HEK293 (cell line): Measurements from ENCODE around the gene EHMT1.

Experiments used
- CTCF ChIA-PET: fragments of 350-600 bp; formaldehyde crosslinking; extraction: SDS; loops from one replicate; lab custom pipeline; 2021; ENCODE audit warnings: antibody characterized with exemption; lab: Yijun Ruan, JAX
- POLR2A ChIA-PET: fragments of 300-600 bp; formaldehyde crosslinking; extraction: SDS; loops from one replicate; lab custom pipeline; 2020; ENCODE audit warnings: antibody characterized with exemption, inconsistent platforms; lab: Yijun Ruan, JAX
- H3K27ac ChIP-seq: fragments of 200-500 bp; sonication (Bioruptor generic); 2 replicates; pipeline ENCODE4 v1.5.1; 2014; ENCODE audit warnings: low read depth, low read length, control low read depth, inconsistent platforms; ENCODE audit errors: extremely low read depth
- H3K36me3 ChIP-seq, 2 experiments: fragments of 200-500 bp in 1 of 2; sonication (Bioruptor generic) in 1 of 2; 1 replicate in 1 of 2; 2 replicates in 1 of 2; pipeline ENCODE4 v1.5.1; 2014 to 2017; ENCODE audit warnings: inconsistent platforms in 2 of 2, low read length in 2 of 2; ENCODE audit not compliant: control insufficient read depth in 2 of 2, insufficient read depth in 1 of 2
- H3K4me1 ChIP-seq: fragments of 200-500 bp; sonication (Bioruptor generic); 2 replicates; pipeline ENCODE4 v1.5.1; 2014; ENCODE audit warnings: mild to moderate bottlenecking, low read length, inconsistent platforms; ENCODE audit not compliant: control insufficient read depth, insufficient read depth
- H3K4me3 ChIP-seq: 2 replicates; pipeline ENCODE4 v1.5.1; 2011; ENCODE audit warnings: low read depth, mild to moderate bottlenecking, control low read depth, low read length, moderate library complexity
- H3K9me3 ChIP-seq: fragments of 200-500 bp; sonication (Bioruptor generic); 2 replicates; pipeline ENCODE4 v1.5.1; 2014; ENCODE audit warnings: low read depth, low read length, inconsistent platforms; ENCODE audit not compliant: control insufficient read depth, insufficient read depth
- GLIS1 ChIP-seq: fragments of 450-650 bp; formaldehyde crosslinking; IDR thresholded peaks from 2 replicates; pipeline ENCODE4 v1.5.1; 2016; ENCODE audit warnings: missing biosample characterization, missing genetic modification characterization
- GLIS2 ChIP-seq: fragments of 450-650 bp; formaldehyde crosslinking; IDR thresholded peaks from 2 replicates; pipeline ENCODE4 v1.5.1; 2016; ENCODE audit warnings: missing biosample characterization, missing genetic modification characterization
- OVOL3 ChIP-seq: fragments of 450-650 bp; formaldehyde crosslinking; IDR thresholded peaks from 2 replicates; pipeline ENCODE4 v1.5.1; 2016; ENCODE audit warnings: missing biosample characterization, missing genetic modification characterization
- REST ChIP-seq: fragments of 450-650 bp; formaldehyde crosslinking; IDR thresholded peaks from 2 replicates; pipeline ENCODE4 v1.5.1; 2016; ENCODE audit warnings: missing biosample characterization, missing genetic modification characterization
- TRIM28 ChIP-seq: IDR thresholded peaks from 2 replicates; pipeline ENCODE4 v1.6.1; 2011; ENCODE audit warnings: low read length, control low read depth, borderline replicate concordance
- ZBTB44 ChIP-seq: fragments of 450-650 bp; IDR thresholded peaks from 2 replicates; pipeline ENCODE4 v1.5.1; 2018; ENCODE audit warnings: missing biosample characterization, mild to moderate bottlenecking, missing genetic modification characterization
- ZFP41 ChIP-seq: fragments of 450-650 bp; formaldehyde crosslinking; IDR thresholded peaks from 2 replicates; pipeline ENCODE4 v1.5.1; 2016; ENCODE audit warnings: missing biosample characterization, missing genetic modification characterization, borderline replicate concordance
- ZNF146 ChIP-seq: fragments of 450-650 bp; formaldehyde crosslinking; IDR thresholded peaks from 2 replicates; pipeline ENCODE4 v1.5.1; 2016; ENCODE audit warnings: missing biosample characterization, missing genetic modification characterization
- ZNF214 ChIP-seq: fragments of 450-650 bp; formaldehyde crosslinking; IDR thresholded peaks from 2 replicates; pipeline ENCODE4 v1.5.1; 2017; ENCODE audit warnings: missing biosample characterization, mild to moderate bottlenecking, missing genetic modification characterization, borderline replicate concordance
- ZNF266 ChIP-seq: fragments of 450-650 bp; formaldehyde crosslinking; IDR thresholded peaks from 2 replicates; pipeline ENCODE4 v1.5.1; 2016; ENCODE audit warnings: missing biosample characterization, missing genetic modification characterization, low read depth
- ZNF324 ChIP-seq: fragments of 450-650 bp; formaldehyde crosslinking; IDR thresholded peaks from 2 replicates; pipeline ENCODE4 v1.5.1; 2016; ENCODE audit warnings: missing biosample characterization, missing genetic modification characterization
- ZNF623 ChIP-seq: fragments of 450-650 bp; formaldehyde crosslinking; IDR thresholded peaks from 2 replicates; pipeline ENCODE4 v1.5.1; 2016; ENCODE audit warnings: missing biosample characterization, missing genetic modification characterization
- ZNF670 ChIP-seq: fragments of 450-650 bp; formaldehyde crosslinking; IDR thresholded peaks from 2 replicates; pipeline ENCODE4 v1.5.1; 2016; ENCODE audit warnings: missing biosample characterization, missing genetic modification characterization, low read depth

EHMT1 gene

GRCh38 chr9:137827908-137828526 lies 209.2 kb downstream of the EHMT1 start:
- no peak overlapping the region for H3K4me3 ChIP-seq
- H3K36me3 ChIP-seq: peaks cover 4 to 52% of the 10 kb centered on the region in 2 experiments; a peak in 2 of 3 replicates
- no peak overlapping the region for H3K27ac ChIP-seq
- H3K9me3 ChIP-seq: no peaks in the 10 kb centered on the region
- CTCF ChIA-PET: interaction anchor here (0.7 kb wide), 1 partner anchor 243 kb away, joined by 3 read pairs; no protein-coding TSS in a partner anchor
- no peak for TF ChIP-seq ZBTB44 (tag by site-specific recombination)
- no peak for TF ChIP-seq ZNF670 (tag by site-specific recombination)
- no peak for TF ChIP-seq OVOL3 (tag by site-specific recombination)
- TF ChIP-seq ZNF146: no peak
- no peaks in the 10 kb centered on the region for H3K4me1 ChIP-seq
- POLR2A ChIA-PET: no interaction called here

- ChIA-PET POLR2A (no interaction called here), CTCF (interaction anchor here (0.7 kb wide), 1 partner anchor 244 kb away, joined by 3 read pairs; no protein-coding TSS in a partner anchor)
- peaks cover 4 to 58% of the 10 kb centered on the region in 2 experiments; a peak in 2 of 3 replicates for H3K36me3 ChIP-seq
- no peaks in the 10 kb centered on the region for H3K4me1 ChIP-seq
- H3K27ac ChIP-seq: no peak overlapping the region
- H3K4me3 ChIP-seq: no peak overlapping the region
- no peaks in the 10 kb centered on the region for H3K9me3 ChIP-seq
- TF ChIP-seq REST (tag by site-specific recombination) (peak; percentile 97), ZNF324 (tag by site-specific recombination) (no peak), GLIS1 (tag by site-specific recombination) (peak; percentile 9; the same call in 1 of the 2 replicates), GLIS2 (tag by site-specific recombination) (peak; percentile 35), TRIM28 (no peak)
- TF ChIP-seq, all 188 proteins: peak for 3
These were observed 209.9 kb downstream of the EHMT1 start for GRCh38 chr9:137828527-137829259.

- TF ChIP-seq ZFP41 (no peak), ZNF623 (tag by site-specific recombination) (no peak), ZNF214 (tag by site-specific recombination) (no peak), ZNF266 (tag by site-specific recombination) (no peak)
- Histone ChIP-seq H3K9me3 (no peaks in the 10 kb centered on the region), H3K27ac (no peak overlapping the region), H3K4me1 (no peaks in the 10 kb centered on the region), H3K36me3 (peaks cover 4 to 59% of the 10 kb centered on the region in 2 experiments; a peak in 2 of 3 replicates), H3K4me3 (no peak overlapping the region)
- CTCF ChIA-PET: no interaction called here
- POLR2A ChIA-PET: no interaction called here
These were observed 210.6 kb downstream of the EHMT1 start for GRCh38 chr9:137829260-137829996.
